ENCODE results near the gene SPATA2L. TPM values are rescaled to one million over a fixed set of nuclear protein-coding genes. Genes with fewer than 3 reads are reported as not detected.

SPATA2L gene
- polyA plus RNA-seq, 1 of the 3 experiments (the other 2 are of a cell fraction) = 8.6 TPM

GRCh38 chr16:89709716-89710432, 8.4 kb upstream of the SPATA2L start:
- CTCF ChIA-PET = interaction anchor here (1.0 to 3.0 kb wide), 5 partner anchors 10 to 200 kb away, joined by 3 to 14 read pairs (median 4); partner anchors contain the start of gene VPS9D1
- Histone ChIP-seq H3K36me3 (replicated peaks in 1 of 2; ENCODE audit: control insufficient read depth in 1 of 2, insufficient read depth in 2 of 2, low read length in 1 of 2) (peaks cover 0 to 4% of the 10 kb centered on the region in 2 experiments), H3K9me2 (no peaks in the 10 kb centered on the region), H3K4me3 (ENCODE audit: low read depth in 2 of 2, low read length in 1 of 2) (no peak overlapping the region), H3K79me2 (ENCODE audit: insufficient read depth) (peaks cover 20% of the 10 kb centered on the region), H3K9ac (no peak overlapping the region), H3K4me1 (ENCODE audit: control insufficient read depth in 1 of 2, insufficient read depth in 2 of 2, low read depth in 1 of 2, low read length in 1 of 2) (peaks cover 0 to 3% of the 10 kb centered on the region in 2 experiments; a peak in 1 of 4 replicates), H3K9me3 (no peaks in the 10 kb centered on the region), H4K20me1 (ENCODE audit: insufficient read depth) (no peaks in the 10 kb centered on the region), H3F3A (replicated peaks; ENCODE audit: insufficient read depth) (peaks cover 6% of the 10 kb centered on the region), H2AFZ (ENCODE audit: low read depth) (no peak overlapping the region), H3K4me2 (no peak overlapping the region), H3K27ac (ENCODE audit: low read depth in 2 of 2, low read length in 1 of 2) (no peak overlapping the region), H3K27me3 (ENCODE audit: insufficient read depth) (no peaks in the 10 kb centered on the region)
- no peak for DNase-seq
- 91% methylated on average over 12 of the region's 19 CpGs for WGBS (ENCODE audit: low lambda C conversion rate)
- TF ChIP-seq RCOR1 (IDR thresholded peaks at IDR 0.05; ENCODE audit: low read length) (no peak), CTCF (IDR thresholded peaks at IDR 0.05) (no peak), ZBTB33 (IDR thresholded peaks at IDR 0.05; ENCODE audit: borderline replicate concordance, low read depth) (no peak), SIN3A (IDR thresholded peaks at IDR 0.05; ENCODE audit: borderline replicate concordance, low read depth, low read length) (no peak), FOSL2 (IDR thresholded peaks at IDR 0.05; ENCODE audit: borderline replicate concordance, low read depth) (no peak)
- POLR2A ChIA-PET = no interaction called here

- H3K9me2 ChIP-seq = no peaks in the 10 kb centered on the region
- WGBS (ENCODE audit: low lambda C conversion rate) = 95% methylated on average over 6 of the region's 10 CpGs
- no peak overlapping the region for H2AFZ ChIP-seq (ENCODE audit: low read depth)
- H3K27me3 ChIP-seq (ENCODE audit: insufficient read depth) = no peaks in the 10 kb centered on the region
- no peaks in the 10 kb centered on the region for H4K20me1 ChIP-seq (ENCODE audit: insufficient read depth)
- H3F3A ChIP-seq (replicated peaks; ENCODE audit: insufficient read depth) = peaks cover 6% of the 10 kb centered on the region
- H3K36me3 ChIP-seq (replicated peaks in 1 of 2; ENCODE audit: control insufficient read depth in 1 of 2, insufficient read depth in 2 of 2, low read length in 1 of 2) = peaks cover 0 to 1% of the 10 kb centered on the region in 2 experiments
- H3K9ac ChIP-seq = no peak overlapping the region
- H3K4me3 ChIP-seq (ENCODE audit: low read depth in 2 of 2, low read length in 1 of 2) = no peak overlapping the region
- H3K9me3 ChIP-seq = no peaks in the 10 kb centered on the region
- peaks cover 0 to 3% of the 10 kb centered on the region in 2 experiments; a peak in 1 of 4 replicates for H3K4me1 ChIP-seq (ENCODE audit: control insufficient read depth in 1 of 2, insufficient read depth in 2 of 2, low read depth in 1 of 2, low read length in 1 of 2)
- no peak for DNase-seq
- H3K4me2 ChIP-seq = no peak overlapping the region
- POLR2A ChIA-PET = interaction anchor here (1.7 kb wide), 1 partner anchor 9 kb away, joined by 5 read pairs; no protein-coding TSS in a partner anchor
- H3K27ac ChIP-seq (ENCODE audit: low read depth in 2 of 2, low read length in 1 of 2) = no peak overlapping the region
- peaks cover 17% of the 10 kb centered on the region for H3K79me2 ChIP-seq (ENCODE audit: insufficient read depth)
- CTCF ChIA-PET = interaction anchor here (0.9 to 3.0 kb wide), 5 partner anchors 9 to 310 kb away, joined by 3 to 14 read pairs (median 3); partner anchors contain the start of gene DBNDD1
- no peak for TF ChIP-seq IRF3 (IDR thresholded peaks at IDR 0.05; ENCODE audit: low read depth, low read length)
- no peak for TF ChIP-seq USF2 (IDR thresholded peaks at IDR 0.05; ENCODE audit: borderline replicate concordance, low read depth, low read length)
- no peak for TF ChIP-seq YY1 (IDR thresholded peaks at IDR 0.05; ENCODE audit: low read depth)
- no peak for TF ChIP-seq RCOR1 (IDR thresholded peaks at IDR 0.05; ENCODE audit: low read length)
- TF ChIP-seq EZH2phosphoT487 (IDR thresholded peaks at IDR 0.05; ENCODE audit: borderline replicate concordance, low read depth) = no peak
- TF ChIP-seq MXI1 (IDR thresholded peaks at IDR 0.05; ENCODE audit: low read depth, low read length) = no peak
- no peak for TF ChIP-seq RAD21 (IDR thresholded peaks at IDR 0.05; ENCODE audit: low read length)
- TF ChIP-seq FOXJ3 (CRISPR knock-in tag; IDR thresholded peaks at IDR 0.05) = no peak
- TF ChIP-seq SMC3 (IDR thresholded peaks at IDR 0.05; ENCODE audit: low read depth, low read length) = no peak
- TF ChIP-seq JUND (IDR thresholded peaks at IDR 0.05) = no peak
- no peak for TF ChIP-seq POLR2AphosphoS5 (IDR thresholded peaks at IDR 0.05; ENCODE audit: low read depth, low read length)
- TF ChIP-seq CHD2 (IDR thresholded peaks at IDR 0.05; ENCODE audit: low read length, partially characterized antibody) = no peak
- no peak for TF ChIP-seq RFX5 (IDR thresholded peaks at IDR 0.05; ENCODE audit: low read length)
- TF ChIP-seq FOSL2 (IDR thresholded peaks at IDR 0.05; ENCODE audit: borderline replicate concordance, low read depth) = no peak
- no peak for TF ChIP-seq CTCF (IDR thresholded peaks at IDR 0.05)
These were observed 7.7 kb upstream of the SPATA2L start for GRCh38 chr16:89709166-89709565.

Measured in SK-N-SH (cell line).